GM19099 (cell line): ENCODE data around the gene C17orf75.

Experiments used
- POLR2A ChIP-seq: IDR thresholded peaks from 3 replicates; pipeline ENCODE4 v1.6.1; 2011; ENCODE audit warnings: low read depth; ENCODE audit not compliant: insufficient read length; ENCODE audit errors: extremely low read depth

Gene C17orf75

GRCh38 chr17:32278815-32279214 is 63.2 kb downstream of the C17orf75 start:
- no peak for TF ChIP-seq POLR2A
